Measurements from ENCODE around the gene SLBP. TPM values are rescaled to one million over a fixed set of nuclear protein-coding genes. Genes with fewer than 3 reads are reported as not detected.

The SLBP gene
- total RNA-seq, 1 donor from 2014 or later = 11.7 TPM

DNA sequence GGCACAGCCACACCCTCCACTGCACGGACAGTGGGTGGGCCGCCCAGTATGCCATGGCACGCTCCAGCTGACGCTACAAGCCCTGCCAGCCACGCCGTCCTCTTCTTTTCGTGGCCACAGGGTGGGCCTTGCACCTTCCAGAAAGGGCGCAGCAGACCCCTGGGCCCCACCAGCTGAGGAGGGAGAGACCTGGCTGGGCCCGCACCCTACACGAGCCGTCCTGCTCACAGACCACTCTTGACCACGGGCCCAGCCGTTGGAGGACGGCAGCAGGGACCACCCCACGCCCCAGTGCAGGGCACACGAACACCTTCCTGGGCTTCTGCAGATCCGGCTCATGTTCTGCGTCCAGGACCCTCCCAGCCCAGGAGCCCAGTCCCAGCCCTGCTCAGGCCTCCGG lies 55.1 kb downstream of the SLBP start:
- H3K4me3 ChIP-seq = no peak overlapping the region
- no peaks in the 10 kb centered on the region for H3K27me3 ChIP-seq (ENCODE audit: low read depth)
- no peaks in the 10 kb centered on the region for H3K36me3 ChIP-seq
- TF ChIP-seq, protein P1, sequence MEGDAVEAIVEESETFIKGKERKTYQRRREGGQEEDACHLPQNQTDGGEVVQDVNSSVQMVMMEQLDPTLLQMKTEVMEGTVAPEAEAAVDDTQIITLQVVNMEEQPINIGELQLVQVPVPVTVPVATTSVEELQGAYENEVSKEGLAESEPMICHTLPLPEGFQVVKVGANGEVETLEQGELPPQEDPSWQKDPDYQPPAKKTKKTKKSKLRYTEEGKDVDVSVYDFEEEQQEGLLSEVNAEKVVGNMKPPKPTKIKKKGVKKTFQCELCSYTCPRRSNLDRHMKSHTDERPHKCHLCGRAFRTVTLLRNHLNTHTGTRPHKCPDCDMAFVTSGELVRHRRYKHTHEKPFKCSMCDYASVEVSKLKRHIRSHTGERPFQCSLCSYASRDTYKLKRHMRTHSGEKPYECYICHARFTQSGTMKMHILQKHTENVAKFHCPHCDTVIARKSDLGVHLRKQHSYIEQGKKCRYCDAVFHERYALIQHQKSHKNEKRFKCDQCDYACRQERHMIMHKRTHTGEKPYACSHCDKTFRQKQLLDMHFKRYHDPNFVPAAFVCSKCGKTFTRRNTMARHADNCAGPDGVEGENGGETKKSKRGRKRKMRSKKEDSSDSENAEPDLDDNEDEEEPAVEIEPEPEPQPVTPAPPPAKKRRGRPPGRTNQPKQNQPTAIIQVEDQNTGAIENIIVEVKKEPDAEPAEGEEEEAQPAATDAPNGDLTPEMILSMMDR (IDR thresholded peaks at IDR 0.05; ENCODE audit: borderline replicate concordance) = no peak
- H3K27ac ChIP-seq (replicated peaks) = no peak overlapping the region
- no peaks in the 10 kb centered on the region for H3K9me3 ChIP-seq (replicated peaks)
- intact Hi-C loops (cut with micrococcal nuclease) = no loop called here
- no peaks in the 10 kb centered on the region for H3K4me1 ChIP-seq
- DNase-seq = no peak

DNA sequence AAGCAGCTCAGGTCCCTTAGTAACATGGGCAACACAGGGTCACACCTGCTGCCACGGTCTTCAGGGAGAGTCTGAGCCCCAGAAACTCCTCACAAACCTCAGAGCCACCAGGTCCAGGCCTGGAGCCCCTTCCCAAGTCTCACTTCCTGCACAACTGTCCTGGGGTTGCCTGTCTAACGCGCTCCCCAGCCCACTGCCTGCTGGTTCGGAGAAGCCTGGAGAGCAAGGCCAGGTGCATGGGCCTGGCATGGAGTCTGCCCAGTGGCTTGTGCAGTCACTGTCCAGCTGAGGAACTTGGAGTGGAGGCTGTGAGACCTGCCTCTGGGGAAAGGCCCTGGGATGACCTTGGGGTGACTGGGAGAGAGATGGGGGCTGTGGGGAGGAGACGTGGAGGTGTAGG lies 56.0 kb downstream of the SLBP start:
- no peaks in the 10 kb centered on the region for H3K4me1 ChIP-seq
- no peaks in the 10 kb centered on the region for H3K9me3 ChIP-seq (replicated peaks)
- H3K27ac ChIP-seq (replicated peaks) = no peak overlapping the region
- no peaks in the 10 kb centered on the region for H3K27me3 ChIP-seq (ENCODE audit: low read depth)
- no peak for DNase-seq
- intact Hi-C loops (cut with micrococcal nuclease) = no loop called here
- H3K36me3 ChIP-seq = no peaks in the 10 kb centered on the region
- TF ChIP-seq, protein P1 (IDR thresholded peaks at IDR 0.05; ENCODE audit: borderline replicate concordance) = no peak
- no peak overlapping the region for H3K4me3 ChIP-seq

DNA sequence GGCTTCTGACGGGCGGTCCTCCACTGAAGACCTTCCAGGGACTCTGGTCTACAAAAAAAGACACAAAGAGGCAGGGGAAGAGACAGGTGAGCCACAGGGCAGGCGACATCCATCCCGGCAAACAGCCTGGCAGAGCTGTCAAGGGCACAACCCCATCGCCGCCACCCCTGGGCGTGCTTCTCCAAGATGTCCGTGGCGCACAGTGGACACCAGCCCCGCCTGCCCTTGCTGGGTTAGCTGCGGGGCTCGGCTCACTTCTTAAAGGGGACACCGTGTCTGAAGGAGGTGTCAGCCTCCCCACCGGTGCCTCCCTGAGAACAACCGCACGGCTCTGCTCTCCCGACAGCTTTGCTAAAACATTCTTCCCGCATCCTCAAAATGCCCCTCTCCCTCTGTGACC lies 56.4 kb downstream of the SLBP start:
- Histone ChIP-seq H3K27me3 (ENCODE audit: low read depth) (no peaks in the 10 kb centered on the region), H3K4me3 (no peak overlapping the region), H3K36me3 (no peaks in the 10 kb centered on the region), H3K4me1 (no peaks in the 10 kb centered on the region), H3K9me3 (replicated peaks) (no peaks in the 10 kb centered on the region), H3K27ac (replicated peaks) (no peak overlapping the region)
- TF ChIP-seq, protein P1 (IDR thresholded peaks at IDR 0.05; ENCODE audit: borderline replicate concordance) = no peak
- DNase-seq = no peak
- intact Hi-C loops (cut with micrococcal nuclease) = no loop called here

DNA sequence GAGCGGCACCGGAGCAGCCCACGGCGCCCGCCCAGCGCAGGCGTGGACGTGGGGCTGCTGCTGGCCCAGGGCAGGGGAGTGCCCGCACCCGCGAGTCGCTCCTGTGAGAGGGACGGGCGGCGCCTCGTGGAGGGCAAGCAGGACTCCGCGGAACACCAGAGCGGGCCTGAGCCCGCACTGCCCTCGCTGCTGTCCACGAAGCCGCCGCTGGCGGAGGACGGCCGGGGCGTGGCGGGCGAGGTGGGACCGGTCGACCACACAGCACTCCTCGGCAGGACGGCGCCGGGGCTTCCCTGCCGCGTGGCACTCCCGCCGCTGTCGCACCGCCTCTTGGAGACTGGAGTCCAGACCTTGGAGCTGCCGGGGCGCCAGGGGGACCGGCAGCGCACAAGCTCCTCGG lies 57.0 kb downstream of the SLBP start:
- TF ChIP-seq, protein P1 (IDR thresholded peaks at IDR 0.05; ENCODE audit: borderline replicate concordance) = no peak
- no peaks in the 10 kb centered on the region for H3K36me3 ChIP-seq
- H3K9me3 ChIP-seq (replicated peaks) = no peaks in the 10 kb centered on the region
- intact Hi-C loops (cut with micrococcal nuclease) = no loop called here
- no peak overlapping the region for H3K27ac ChIP-seq (replicated peaks)
- no peaks in the 10 kb centered on the region for H3K27me3 ChIP-seq (ENCODE audit: low read depth)
- H3K4me1 ChIP-seq = no peaks in the 10 kb centered on the region
- no peak overlapping the region for H3K4me3 ChIP-seq
- no peak for DNase-seq

DNA sequence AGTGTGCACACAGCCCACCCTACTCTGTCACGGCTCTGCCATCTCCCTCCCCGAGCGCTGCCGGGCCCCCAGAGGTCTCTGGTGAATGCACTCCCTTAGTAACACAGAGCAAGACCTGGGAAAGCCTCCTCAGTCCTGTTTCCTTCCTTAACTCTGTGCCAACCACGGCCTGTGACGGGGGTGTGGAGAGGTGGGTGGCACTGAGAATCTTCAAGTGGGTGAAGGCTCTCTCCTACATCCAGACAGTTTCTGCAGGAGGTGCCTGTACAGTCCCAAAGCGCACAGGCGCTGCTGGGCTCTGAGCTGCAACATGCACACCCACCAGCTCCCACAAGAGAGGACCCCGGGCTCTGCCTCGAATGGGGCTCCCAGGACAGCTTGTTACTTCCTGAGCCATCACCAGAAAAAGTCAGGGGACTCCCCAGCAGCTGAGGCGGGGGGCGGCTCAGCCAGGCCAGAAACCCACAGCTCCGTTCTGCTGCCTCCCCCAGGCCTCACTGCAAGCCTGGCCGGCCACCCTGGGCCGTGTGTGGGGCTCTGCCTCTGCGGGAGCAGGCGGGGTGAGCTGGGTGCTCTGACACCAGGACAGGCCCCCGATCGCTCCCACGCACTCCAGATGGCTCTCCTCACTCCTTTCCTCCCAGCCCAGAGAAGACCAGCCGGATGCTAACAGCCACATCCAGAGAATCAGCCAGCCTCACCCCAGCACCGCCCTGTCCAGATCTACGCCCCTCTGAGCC lies 57.7 kb downstream of the SLBP start:
- H3K27me3 ChIP-seq (ENCODE audit: low read depth) = no peaks in the 10 kb centered on the region
- H3K9me3 ChIP-seq (replicated peaks) = no peaks in the 10 kb centered on the region
- TF ChIP-seq, protein P1 (IDR thresholded peaks at IDR 0.05; ENCODE audit: borderline replicate concordance) = no peak
- H3K4me3 ChIP-seq = no peak overlapping the region
- no peaks in the 10 kb centered on the region for H3K4me1 ChIP-seq
- intact Hi-C loops (cut with micrococcal nuclease) = no loop called here
- H3K36me3 ChIP-seq = no peaks in the 10 kb centered on the region
- no peak for DNase-seq
- no peak overlapping the region for H3K27ac ChIP-seq (replicated peaks)
